ENCODE data around the gene SRGAP1. TPM values are rescaled to one million over a fixed set of nuclear protein-coding genes. Genes with fewer than 3 reads are reported as not detected.

The SRGAP1 gene
- total RNA-seq = 4.7 and 76.8 TPM in 2 replicates

- peak; percentile 60 for DNase-seq (ENCODE audit: low read depth)
Measured at GRCh38 chr12:63844391-63845341, at the start of gene SRGAP1. Gene SRGAP1, plus strand, starts transcription at chr12:63844700. Its CDS starts 117 bp downstream, at chr12:63844817.

- no peak for DNase-seq (ENCODE audit: low read depth)
Measured at GRCh38 chr12:63795032-63795687, 49.3 kb upstream of the SRGAP1 start.

- DNase-seq (ENCODE audit: low read depth) = no peak
Measured at GRCh38 chr12:63795944-63796343, 48.6 kb upstream of the SRGAP1 start.

DNA sequence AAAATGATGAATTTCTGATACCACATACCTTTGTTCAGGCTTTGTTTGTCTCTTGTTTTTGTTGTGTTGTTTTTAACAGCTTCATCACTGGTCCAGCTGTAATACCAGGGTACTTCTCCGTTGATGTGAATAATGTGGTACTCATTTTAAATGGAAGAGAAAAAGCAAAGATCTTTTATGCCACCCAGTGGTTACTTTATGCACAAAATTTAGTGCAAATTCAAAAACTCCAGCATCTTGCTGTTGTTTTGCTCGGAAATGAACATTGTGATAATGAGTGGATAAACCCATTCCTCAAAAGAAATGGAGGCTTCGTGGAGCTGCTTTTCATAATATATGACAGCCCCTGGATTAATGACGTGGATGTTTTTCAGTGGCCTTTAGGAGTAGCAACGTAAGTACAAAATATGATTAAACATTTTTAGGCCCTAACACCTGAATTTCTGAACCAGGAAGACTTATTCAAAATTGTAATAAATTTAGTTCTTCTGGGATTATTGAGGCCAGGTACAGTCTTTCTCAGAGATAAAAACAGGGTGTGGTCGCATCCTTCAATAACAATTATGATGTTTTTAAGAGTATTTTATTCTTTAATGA lies 42.4 kb upstream of the SRGAP1 start:
- DNase-seq (ENCODE audit: low read depth) = peak; percentile 46

GRCh38 chr12:63804746-63805145 lies 39.8 kb upstream of the SRGAP1 start:
- no peak for DNase-seq (ENCODE audit: low read depth)

DNA sequence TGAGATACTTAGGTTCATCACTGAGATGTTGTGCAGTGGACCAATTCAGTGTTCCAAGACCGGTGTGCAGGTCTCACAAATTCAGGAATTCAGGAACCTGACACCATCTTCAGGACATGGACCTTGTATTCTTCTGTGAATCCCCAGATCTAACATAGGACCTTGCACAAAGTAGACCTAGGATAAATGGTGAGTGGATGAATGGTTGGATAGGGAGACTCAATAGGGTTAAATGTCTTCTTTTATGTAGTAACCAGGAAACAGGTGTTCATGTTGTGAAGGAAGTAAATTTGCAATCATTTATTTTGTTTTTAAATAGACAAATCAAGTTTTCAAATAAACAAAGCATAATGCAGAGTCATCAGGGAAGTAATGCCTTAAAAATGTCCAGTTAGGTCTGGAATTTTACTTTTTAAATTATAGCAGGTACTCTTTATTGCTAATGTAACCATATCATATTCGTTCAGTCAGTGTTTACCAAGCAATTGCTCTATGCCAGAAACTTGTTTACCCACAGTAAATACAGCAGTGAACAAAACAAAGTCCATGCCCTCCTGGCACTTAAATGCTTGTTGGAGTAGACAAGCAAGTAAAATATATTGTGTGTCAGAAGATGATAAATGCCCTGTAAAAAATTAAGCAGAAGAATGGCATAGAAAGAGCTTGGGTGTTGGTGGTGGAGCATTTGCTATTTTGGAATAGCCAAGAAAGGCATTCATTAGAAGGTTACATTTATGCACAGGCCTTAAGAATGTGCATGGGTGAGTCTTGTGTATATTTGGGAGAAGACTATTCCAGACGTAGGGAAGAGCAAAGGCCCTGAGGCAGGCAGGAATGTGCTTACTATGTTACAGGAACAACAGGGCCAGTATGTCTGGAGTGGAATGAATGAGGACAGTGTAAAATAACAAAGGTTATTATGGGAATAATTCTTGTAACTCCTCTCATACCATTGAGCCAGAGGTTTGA lies 38.5 kb upstream of the SRGAP1 start:
- DNase-seq (ENCODE audit: low read depth) = no peak

- DNase-seq (ENCODE audit: low read depth) = no peak
Measured at GRCh38 chr12:63808631-63809030, 35.9 kb upstream of the SRGAP1 start.

- no peak for DNase-seq (ENCODE audit: low read depth)
Measured at GRCh38 chr12:63809566-63809965, 34.9 kb upstream of the SRGAP1 start.

- DNase-seq (ENCODE audit: low read depth) = peak; percentile 40
Measured at GRCh38 chr12:63811334-63811733, 33.2 kb upstream of the SRGAP1 start.

GRCh38 chr12:63811755-63812154 lies 32.7 kb upstream of the SRGAP1 start:
- DNase-seq (ENCODE audit: low read depth) = no peak

DNA sequence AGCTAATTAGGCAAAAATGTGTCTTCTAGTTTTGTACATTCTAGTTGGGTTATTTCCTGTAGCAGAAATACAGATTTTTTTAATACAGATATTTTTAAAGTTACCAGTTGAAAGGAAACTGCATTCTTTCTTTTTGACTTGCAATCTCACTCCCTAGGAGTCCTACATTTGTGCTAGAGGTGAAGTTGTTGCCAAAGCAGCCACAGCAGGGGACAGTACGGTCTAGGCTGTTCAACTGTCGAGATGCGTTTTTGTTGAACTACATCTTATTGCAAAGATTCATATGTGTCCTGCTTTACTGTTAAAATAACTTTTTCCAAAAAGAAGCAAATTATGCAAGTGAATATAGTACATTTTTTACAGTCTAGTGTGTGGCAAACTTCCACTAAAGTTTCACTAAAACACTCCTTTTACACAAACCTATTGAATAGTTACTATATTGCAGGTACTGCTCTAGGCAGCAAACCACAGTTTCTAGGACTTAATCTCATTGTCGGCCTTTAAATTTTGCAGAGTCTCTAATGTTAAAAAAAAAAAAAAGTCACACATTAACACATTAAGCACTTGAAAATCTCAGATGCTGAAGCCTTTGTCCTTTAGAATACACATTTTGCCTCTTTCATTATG lies 30.2 kb upstream of the SRGAP1 start:
- no peak for DNase-seq (ENCODE audit: low read depth)

GRCh38 chr12:63815482-63815852 lies 29.0 kb upstream of the SRGAP1 start:
- peak; percentile 16 for DNase-seq (ENCODE audit: low read depth)

DNA sequence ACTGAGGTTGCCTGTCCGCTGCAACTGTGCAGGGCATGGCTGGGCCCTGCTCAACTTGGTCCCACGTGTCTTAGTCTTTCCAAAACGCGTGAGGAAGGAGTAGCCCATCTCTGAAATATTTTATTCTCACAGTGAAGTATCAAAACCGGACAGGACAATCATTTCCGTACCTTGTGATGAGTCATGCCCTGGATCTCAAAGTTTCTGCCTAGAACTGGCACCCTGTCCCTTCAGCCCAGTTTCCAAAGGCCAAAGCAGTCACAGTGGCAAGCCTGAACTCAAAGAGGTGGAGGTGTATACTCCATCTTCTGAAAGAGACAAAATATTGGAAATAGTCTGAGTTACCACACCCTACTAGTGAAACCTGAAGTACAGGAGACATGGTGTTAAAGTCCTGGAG lies 28.5 kb upstream of the SRGAP1 start:
- no peak for DNase-seq (ENCODE audit: low read depth)

DNA sequence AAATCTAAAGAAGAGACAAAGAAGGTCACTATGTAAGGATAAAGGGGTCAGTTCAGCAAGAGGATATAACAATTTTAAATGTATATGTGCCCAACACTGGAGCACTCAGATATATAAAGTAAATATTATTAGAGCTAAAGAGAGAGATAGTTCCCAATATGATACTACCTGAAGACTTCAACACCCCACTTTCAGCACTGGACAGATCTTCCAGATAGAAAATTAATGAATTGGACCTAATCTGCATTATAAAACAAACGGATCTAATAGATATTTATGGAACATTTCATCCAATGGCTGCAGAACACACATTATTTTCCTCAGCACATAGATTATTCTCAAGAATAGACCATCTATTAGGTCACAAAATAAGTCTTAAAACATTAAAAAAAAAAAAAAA lies 24.1 kb upstream of the SRGAP1 start:
- DNase-seq (ENCODE audit: low read depth) = no peak

DNA sequence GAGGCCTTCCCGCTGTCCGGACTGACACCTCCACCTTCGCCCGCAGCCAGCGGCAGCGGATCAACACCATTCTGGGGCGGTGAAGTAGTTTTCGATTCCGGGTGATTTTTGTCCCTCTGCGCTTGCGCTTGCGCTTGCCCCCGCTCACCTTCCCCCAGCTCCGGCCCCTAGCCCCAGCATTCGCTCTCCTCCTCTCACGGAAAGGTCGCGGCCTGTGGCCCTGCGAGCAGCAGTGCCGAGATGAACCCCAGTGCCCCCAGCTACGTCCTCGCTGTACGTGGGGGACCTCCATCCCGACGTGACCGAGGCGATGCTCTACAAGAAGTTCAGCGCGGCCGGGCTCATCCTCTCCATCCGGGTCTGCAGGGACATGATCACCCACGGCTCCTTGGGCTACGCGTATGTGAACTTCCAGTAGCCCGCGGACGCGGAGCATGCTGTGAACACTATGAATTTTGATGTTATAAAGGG lies 22.7 kb upstream of the SRGAP1 start:
- DNase-seq (ENCODE audit: low read depth) = no peak

DNA sequence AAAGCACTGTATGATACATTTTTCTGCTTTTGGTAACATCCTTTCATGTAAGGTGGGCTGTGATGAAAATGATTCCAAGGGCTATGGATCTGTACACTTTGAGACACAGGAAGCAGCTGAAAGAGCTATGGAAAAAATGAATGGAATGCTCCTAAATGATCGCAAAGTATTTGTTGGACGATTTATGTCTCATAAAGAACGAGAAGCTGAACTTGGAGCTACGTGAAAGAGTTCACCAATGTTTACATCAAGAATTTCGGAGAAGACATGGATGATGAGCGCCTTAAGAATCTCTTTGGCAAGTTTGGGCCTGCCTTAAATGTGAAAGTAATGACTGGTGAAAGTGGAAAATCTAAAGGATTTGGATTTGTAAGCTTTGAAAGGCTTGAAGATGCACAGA lies 22.1 kb upstream of the SRGAP1 start:
- peak; percentile 15 for DNase-seq (ENCODE audit: low read depth)

DNA sequence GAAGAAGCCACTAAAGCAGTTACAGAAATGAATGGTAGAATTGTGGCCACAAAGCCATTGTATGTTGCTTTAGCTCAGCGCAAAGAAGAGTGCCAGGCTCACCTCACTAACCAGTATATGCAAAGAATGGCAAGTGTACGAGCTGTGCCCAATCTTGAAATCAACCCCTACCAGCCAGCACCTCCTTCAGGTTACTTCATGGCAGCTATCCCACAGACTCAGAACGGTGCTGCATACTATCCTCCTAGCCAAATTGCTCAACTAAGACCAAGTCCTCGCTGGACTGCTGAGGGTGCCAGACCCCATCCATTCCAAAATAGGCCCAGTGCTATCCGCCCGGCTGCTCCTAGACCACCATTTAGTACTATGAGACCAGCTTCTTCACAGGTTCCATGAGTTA lies 21.5 kb upstream of the SRGAP1 start:
- DNase-seq (ENCODE audit: low read depth) = no peak

DNA sequence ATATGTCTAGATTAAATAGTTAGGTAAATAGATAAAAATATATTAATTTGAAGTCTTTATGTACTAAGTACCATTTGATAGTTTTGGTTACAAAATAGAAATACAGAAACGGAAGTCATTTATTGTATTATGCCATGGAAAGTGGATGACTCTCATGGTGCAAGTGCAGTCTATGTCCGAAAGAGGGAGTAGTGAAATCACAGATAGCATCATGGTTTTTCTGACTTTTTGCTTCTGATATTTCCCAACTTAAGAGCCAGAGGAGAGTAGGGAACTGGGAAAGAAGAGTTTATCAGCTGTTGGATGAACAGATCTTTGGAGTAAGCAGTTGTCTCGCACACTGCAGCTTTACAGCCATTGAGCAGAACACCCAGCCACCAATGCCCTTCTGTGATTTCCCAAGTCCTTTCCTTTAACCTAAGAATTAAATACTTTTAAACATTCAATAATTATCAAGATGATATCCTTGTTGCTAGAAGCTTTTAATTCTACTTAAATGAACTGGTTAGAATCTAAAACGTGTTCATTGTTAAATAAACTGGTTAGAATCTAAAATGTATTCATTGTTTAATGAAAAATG lies 18.4 kb upstream of the SRGAP1 start:
- DNase-seq (ENCODE audit: low read depth) = peak; percentile 73

DNA sequence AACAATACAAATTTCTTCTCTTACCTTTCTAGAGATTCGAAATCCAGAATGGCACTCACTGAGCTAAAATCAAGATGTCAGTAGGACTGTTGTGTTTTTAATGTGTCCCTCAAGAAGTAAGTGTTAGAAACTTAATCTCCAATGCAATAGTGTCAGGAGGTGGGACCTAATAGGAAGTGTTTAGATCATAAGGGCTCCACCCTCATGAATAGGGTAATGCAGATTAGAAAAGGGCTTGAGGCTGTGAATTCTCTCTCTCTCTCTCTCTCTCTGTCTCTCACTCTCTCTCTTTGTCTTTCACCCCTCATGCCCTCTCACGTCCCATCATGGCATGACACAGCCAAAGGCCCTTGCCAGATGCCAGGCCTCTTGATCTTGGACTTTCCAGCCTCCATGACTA lies 15.6 kb upstream of the SRGAP1 start:
- DNase-seq (ENCODE audit: low read depth) = no peak

DNA sequence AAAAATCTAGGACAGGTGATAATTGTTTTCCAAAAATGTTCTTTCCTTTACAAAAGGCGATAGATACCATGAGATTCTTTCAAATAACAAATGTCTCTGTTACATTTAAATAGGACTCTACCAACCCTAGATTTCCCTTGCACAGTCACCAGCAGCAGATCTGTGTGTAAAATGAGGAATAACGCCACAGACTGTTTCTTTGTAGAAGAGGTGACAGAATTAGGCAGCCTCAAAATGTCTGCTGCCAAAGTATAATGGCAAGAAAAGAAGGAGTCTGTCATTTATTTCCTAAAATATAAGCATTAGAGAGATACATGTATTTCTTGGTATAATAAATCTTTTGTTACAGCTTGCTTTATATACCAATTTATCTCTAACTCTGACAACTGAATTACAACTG lies 8.5 kb upstream of the SRGAP1 start:
- DNase-seq (ENCODE audit: low read depth) = no peak

DNA sequence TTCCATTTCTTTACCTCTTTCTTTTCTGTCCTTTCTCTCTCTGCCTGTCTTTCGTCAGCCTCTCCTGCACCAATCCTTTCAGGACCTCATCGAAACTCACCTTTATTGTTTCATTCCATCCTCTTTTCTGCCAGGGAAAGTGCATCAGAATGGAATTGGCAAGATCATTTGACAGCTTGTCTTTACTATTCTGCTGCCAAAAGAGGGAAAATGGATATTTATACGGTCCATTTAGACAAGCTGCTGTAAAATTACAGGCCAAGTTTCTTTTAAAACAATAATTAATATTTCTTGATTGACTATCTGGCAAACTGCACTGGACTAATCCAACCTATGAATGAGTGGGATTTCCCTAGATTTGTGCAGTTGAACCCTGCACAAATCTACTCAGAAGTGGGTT lies 7.6 kb upstream of the SRGAP1 start:
- DNase-seq (ENCODE audit: low read depth) = no peak
